GM19023 (cell line): Measurements from ENCODE around the gene MYO5B.

Experiments used
- ATAC-seq: cut with Tn5 transposase; IDR thresholded peaks from one replicate; pipeline ENCODE4 v1.9.1; 2021; ENCODE audit warnings: mild to moderate bottlenecking, moderate library complexity; ENCODE audit not compliant: unreplicated experiment

MYO5B gene

DNA sequence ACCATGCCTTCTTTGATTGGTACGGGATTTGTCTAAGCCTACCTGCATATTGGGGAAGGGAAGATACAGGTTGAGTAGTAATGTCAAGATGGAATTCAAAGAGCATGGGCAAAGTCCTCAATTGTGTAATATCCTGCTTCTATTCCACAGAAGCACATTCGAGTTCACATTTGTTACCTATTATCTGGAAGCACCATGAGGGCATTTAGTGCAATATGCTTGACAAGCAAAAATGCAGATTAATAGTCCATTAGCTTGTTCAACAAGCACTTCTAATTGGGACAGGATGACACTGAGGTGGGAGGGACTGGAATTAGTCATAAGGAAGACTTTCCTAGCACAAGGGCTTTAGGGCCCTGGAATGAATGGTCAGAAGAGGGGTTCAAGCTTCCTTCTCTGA lies 40.5 kb downstream of the MYO5B start:
- ATAC-seq = no peak

DNA sequence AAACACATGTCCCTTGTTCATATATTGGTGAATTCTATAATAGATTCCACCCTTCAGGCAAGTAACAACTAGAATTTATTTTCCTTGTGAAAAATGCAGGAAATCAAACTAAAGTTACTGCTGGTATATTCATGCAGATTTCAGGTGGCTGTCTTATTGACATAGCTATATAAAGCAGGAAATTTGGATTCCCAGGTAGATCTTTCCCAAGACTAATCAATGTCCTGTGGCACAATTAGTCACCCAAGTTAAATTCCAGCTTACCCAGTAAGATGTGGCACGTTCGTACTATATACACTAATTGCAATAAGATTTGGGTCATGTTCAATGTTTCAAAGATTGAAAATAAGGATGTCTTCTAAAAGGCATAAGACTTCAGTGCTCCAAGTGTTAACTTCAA lies 42.0 kb downstream of the MYO5B start:
- no peak for ATAC-seq

DNA sequence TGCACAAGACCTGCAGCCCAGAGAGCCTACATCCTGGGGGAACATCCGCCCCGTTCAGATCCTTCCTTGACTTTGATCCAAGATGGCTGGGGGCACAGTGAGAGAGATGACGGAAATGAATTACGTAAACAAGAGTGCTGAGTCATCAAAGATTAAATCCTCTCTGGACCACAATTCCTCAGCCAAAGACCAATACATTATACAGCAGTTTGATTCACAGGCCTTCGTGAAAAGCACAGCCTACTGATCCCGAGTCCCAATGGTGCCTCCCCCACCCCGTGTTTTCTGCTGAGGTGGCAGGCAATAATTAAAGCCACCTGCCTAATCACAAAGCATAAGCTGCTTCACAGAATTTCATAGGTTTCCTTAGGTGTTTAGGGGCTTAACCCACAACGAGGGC lies 43.0 kb downstream of the MYO5B start:
- ATAC-seq = no peak

GRCh38 chr18:50144540-50144939 lies 50.4 kb downstream of the MYO5B start:
- ATAC-seq = no peak

DNA sequence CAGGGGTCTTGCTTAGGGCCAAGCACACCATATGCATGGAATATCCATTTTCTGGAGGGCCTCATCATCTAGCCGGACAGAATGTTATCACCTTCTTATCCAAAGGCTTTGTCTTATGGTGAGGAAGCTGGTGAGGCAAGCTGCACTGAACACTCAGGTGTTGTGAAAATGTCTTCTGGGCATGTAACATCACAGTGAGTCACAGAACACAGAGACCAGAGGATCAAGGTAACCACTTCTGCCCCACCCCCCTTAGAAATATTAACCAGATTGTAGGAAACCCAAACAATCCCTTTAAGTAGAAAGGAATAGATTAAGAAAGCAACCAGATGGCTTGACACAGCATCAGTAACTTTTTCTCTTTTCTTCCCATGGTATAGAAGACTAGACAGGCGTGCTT lies 51.1 kb downstream of the MYO5B start:
- no peak for ATAC-seq

- ATAC-seq = no peak
These were observed 51.7 kb downstream of the MYO5B start for GRCh38 chr18:50143294-50143693.

GRCh38 chr18:50142441-50143120 lies 52.4 kb downstream of the MYO5B start:
- ATAC-seq = no peak

DNA sequence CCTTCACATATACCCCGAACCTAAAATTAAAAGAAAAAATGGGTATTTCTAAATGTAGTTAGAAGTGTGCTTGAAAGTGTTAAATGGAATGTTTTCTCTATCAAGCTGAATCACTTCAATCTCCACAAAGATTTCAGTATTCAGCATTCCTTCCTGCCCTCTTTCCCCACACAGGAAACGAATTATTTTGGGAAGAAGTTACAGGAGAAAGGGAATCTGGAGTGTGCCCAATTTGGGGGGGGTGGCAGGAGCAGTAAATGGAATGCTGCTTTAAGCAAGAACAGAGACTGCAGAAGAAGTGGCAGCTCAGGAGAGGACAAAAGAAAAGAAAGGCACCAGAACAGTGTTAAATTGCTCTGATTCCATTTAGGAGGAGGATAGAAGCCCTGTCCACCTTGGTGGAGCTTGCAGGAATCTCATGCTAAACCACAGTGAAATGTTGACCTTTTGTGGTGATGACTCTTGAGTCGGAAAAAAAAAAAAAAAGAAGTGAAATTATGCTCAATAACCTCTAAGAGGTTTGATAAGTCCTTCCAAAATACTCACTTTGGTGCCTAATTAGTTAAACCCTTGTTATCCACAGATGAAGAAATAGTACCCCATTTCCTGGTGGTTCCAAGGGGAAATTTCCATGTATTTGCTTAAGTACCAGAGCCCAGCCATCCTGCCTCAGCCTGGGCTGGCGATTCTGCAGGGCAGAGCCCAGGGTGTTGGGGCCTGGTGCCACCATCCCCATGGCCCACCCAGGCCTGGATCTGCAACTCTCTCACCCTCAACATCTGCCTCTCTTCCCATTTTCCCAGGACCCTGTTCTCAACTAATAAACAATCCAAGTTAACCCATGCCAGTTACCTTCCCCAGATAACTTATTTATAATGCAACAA lies 56.5 kb downstream of the MYO5B start:
- no peak for ATAC-seq

DNA sequence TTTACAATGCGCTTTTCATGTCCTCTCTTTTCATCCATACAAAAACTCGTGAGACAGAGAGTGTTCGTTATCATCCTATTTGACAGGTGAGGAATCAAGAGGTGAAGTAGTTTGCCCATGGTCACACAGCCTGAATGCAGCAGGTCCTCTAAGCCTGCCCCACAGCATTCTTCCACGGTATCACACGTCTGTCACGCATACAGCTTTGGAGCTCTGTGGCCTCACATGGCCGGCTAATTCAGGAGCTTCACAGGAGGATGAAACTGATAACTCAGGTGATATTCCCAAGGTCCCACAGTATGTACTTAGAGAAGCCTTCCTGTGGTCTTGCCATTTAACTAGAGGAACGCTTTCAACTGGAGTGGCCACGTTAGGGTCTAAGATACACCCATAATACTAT lies 59.0 kb downstream of the MYO5B start:
- ATAC-seq = no peak

DNA sequence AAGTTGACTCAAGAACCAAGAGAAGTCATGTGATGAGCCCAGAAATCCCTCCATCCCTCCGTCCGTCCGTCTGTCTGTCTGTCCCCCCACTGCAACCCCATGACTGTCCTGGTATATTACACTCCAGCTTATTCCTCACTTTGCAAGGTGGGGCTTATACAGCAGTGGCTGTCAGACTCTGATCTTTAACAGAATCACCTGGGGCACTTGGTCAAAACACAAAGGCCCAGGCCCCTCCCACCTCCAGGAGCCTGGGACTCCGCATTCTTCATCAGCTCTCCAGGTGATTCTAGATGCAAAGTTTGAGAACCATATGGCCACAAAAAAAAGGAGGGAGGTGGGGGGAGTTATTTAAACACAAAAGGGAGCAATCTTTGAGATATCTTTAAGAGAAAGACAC lies 61.4 kb downstream of the MYO5B start:
- no peak for ATAC-seq

DNA sequence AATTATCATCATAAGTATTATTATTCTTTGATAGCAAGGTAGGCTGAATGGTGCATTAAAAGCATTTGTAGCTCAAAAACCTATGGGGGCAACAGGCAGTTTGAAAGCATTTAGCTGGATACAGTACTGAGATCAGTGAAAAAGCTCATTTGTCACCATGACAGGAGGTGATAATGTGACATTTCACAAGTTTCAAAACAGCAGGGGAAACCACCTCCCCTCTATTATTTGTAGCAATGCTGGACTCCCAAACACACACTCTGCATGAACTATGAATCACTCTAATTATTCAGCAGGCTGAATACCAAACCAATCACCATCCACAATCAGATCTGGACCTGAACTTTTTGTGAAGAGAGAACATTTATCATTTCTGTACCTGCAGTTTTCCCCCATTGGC lies 63.4 kb downstream of the MYO5B start:
- ATAC-seq = no peak

GRCh38 chr18:50128506-50129271 lies 66.3 kb downstream of the MYO5B start:
- ATAC-seq = no peak

DNA sequence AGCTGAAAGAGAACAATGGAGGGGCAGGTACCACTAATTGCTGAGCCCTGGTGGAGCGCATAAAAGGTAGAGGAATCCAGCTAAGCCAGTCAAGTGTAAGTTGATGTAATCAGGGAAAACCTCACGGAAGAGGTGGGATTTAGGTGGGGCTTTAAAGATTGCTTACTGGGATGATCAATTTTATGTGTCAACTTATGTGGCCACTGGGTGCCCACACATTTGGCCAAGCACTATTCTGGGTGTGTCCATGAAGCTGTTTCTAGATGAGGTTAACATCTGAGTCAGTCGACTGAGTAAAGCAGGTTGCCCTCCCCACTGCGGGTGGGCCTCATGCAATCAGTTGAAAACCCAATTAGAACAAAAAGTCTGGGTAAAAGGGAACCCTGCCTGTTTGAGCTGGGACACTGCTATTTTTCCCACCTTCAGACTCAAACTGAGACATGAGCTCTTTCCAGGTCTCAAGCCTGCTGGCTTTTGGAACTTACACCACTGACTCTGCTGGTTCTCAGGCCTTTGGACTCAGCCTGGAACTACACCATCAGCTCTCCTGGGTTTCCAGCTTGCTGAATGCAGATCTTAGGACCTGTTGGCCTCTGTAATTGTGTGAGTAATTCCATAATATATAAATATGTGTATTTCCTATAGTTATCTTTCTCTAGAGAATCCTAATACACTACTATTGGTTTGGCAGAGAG lies 67.3 kb downstream of the MYO5B start:
- ATAC-seq = no peak

GRCh38 chr18:50126471-50126870 lies 68.5 kb downstream of the MYO5B start:
- ATAC-seq = no peak

DNA sequence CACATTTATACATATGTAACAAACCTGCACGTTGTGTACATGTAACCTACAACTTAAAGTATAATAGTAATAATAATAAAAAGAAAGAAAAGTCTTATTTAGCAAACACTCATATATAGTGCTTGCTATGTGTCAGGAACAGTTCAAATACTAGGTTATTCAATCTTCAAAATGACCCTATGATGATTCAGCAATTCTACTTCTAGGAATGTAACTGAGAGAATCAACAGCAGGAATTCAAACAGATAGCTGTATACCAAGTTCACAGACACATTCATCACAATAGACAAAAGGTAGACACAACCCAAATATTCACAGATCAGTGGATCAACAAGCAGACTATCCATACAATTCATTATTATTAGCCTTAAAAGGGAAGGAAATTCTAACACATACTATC lies 69.5 kb downstream of the MYO5B start:
- no peak for ATAC-seq

DNA sequence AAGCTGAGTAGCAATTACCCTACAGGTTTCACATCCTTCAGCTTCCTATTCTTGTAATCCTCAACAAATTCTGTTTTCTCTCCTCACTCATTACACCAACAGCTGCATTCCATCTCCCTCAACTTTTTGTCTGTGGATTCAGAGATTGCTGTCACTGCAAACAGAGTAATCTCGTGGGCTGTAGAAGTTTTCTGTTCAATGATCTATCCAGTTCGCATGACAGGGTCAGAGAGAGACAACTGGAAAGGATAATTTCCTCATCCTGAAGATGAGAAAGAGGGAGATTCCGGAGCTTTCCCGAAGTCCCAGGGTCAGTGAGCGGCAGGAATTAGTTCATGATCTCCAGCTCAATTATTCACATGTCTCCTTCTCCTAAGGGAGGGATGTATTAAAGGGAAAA lies 75.7 kb downstream of the MYO5B start:
- no peak for ATAC-seq

- no peak for ATAC-seq
These were observed 77.1 kb downstream of the MYO5B start for GRCh38 chr18:50117863-50118262.

- ATAC-seq = no peak
These were observed 79.9 kb downstream of the MYO5B start for GRCh38 chr18:50115095-50115494.

DNA sequence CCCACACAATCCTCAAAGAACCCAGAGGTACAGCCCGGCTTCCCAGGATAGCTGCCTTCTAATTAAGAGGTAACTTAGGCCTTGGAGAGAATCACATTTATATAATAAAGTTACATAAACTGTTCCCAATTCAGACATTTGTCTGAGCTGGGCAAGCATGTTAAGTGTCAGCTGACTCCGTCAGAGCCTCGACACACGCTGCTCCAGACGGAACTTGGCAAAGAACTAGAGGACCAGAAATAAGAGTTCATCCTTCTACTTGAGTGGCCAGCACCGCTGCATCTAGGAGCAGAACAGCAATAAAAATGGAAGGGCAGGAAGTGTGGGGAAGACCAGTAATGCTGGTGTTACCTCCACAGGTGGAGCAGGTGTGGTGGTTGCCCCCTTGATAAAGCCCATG lies 80.5 kb downstream of the MYO5B start:
- no peak for ATAC-seq

DNA sequence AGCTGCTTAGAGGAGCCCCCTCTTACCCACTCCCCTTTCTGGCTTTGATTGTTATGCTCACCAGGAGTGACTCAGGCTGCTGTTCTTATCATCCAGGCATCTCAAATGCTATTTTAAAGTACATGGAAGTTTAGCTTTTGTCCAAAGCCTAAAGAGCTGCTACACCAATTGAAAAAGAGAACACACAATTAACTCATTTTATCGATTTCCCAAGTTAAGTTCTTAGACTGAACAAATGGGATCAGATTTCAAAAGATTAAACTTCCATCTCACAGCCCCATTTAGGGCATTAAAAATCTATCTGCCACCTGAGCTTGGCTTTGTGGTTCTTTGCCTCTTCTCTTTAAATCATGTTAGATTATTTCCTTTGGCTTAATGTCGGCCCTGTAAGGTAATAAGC lies 81.2 kb downstream of the MYO5B start:
- no peak for ATAC-seq

- no peak for ATAC-seq
These were observed 83.5 kb downstream of the MYO5B start for GRCh38 chr18:50111398-50111797.
